GM19023 (cell line): Measurements from ENCODE around the gene IFITM10.
"Not testable (repeated sequence)": the region's sequence is repeated elsewhere in the genome, so short reads cannot be mapped to it uniquely, and the experiment has no call there.

Source experiments
- ATAC-seq: cut with Tn5 transposase; IDR thresholded peaks from one replicate; pipeline ENCODE4 v1.9.1; 2021; ENCODE audit warnings: mild to moderate bottlenecking, moderate library complexity; ENCODE audit not compliant: unreplicated experiment

The IFITM10 gene

GRCh38 chr11:1692708-1693326, 57.6 kb downstream of the IFITM10 start:
- no peak for ATAC-seq

GRCh38 chr11:1691878-1692707, 58.3 kb downstream of the IFITM10 start:
- no peak for ATAC-seq

GRCh38 chr11:1691026-1691877, 59.1 kb downstream of the IFITM10 start:
- ATAC-seq = no peak

- no peak for ATAC-seq
Observed at GRCh38 chr11:1690167-1691025, 60.0 kb downstream of the IFITM10 start.

GRCh38 chr11:1689250-1690166, 60.9 kb downstream of the IFITM10 start:
- not testable (repeated sequence) for ATAC-seq

GRCh38 chr11:1688336-1688947, 62.0 kb downstream of the IFITM10 start:
- not testable (repeated sequence) for ATAC-seq

- ATAC-seq = not testable (repeated sequence)
Observed at GRCh38 chr11:1686220-1686619, 64.2 kb downstream of the IFITM10 start.

- ATAC-seq = not testable (repeated sequence)
Observed at GRCh38 chr11:1684886-1685874, 65.2 kb downstream of the IFITM10 start.

- ATAC-seq = not testable (repeated sequence)
Observed at GRCh38 chr11:1683904-1684572, 66.4 kb downstream of the IFITM10 start.

GRCh38 chr11:1683216-1683615, 67.2 kb downstream of the IFITM10 start:
- not testable (repeated sequence) for ATAC-seq
